VCaP (cell line): ENCODE results near the gene RAB24.
A peak's percentile ranks its signal among the peaks of the same experiment; 100 is the strongest.
"Not testable (repeated sequence)": the region's sequence is repeated elsewhere in the genome, so short reads cannot be mapped to it uniquely, and the experiment has no call there.

Experiments used
- H3K27ac ChIP-seq: fragments of 450-650 bp; 2 replicates; pipeline ENCODE4 v1.5.1; 2017
- TF ChIP-seq, protein P1 (sequence below): fragments of 450-650 bp; conservative IDR thresholded peaks from 2 replicates; pipeline ENCODE4 v1.5.1; 2017; ENCODE audit warnings: mild to moderate bottlenecking, moderate library complexity

RAB24 gene

DNA sequence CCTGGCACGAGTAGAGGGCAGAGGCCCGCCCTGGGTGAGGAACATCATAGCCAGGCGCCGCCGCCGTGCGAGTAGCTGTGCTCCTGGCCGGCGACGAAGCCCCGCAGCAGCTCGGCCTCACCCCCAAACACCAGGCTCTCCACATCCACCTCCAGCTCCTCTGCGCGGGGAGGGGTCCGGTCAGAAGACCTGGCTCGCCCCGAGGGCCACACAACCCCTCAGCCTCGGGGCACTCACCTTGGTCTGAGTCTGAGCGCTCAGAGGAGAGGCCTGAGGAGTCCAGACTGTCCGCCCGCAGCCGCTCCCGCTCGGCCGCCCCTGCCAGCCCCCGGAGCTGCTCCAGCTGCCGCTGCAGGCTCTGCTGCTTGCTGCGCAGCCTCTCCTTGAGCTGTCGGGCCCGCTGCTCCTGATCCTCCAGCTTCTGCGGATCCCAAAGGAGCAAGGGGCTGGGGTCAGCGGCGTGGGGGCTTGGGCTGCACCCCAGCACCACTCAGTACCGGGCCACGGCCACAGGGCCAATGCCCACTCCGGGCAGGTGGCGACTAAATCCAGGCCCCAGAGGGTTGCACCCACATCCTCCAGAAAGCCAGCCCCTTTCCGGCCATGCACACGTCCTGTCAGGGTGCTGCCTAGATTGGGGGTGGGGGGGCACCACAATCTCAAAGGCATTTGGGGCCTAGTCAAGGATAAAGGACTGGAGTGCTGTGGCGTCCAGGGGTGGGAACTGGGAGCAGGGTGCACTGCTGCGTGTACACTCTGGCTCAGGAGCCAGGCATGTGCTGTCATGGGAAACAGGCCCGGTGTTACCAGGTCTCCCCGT lies 4.2 kb upstream of the RAB24 start:
- H3K27ac ChIP-seq: peak overlapping the region; percentile 83; the same call in 1 of the 2 replicates
- TF ChIP-seq, protein P1, sequence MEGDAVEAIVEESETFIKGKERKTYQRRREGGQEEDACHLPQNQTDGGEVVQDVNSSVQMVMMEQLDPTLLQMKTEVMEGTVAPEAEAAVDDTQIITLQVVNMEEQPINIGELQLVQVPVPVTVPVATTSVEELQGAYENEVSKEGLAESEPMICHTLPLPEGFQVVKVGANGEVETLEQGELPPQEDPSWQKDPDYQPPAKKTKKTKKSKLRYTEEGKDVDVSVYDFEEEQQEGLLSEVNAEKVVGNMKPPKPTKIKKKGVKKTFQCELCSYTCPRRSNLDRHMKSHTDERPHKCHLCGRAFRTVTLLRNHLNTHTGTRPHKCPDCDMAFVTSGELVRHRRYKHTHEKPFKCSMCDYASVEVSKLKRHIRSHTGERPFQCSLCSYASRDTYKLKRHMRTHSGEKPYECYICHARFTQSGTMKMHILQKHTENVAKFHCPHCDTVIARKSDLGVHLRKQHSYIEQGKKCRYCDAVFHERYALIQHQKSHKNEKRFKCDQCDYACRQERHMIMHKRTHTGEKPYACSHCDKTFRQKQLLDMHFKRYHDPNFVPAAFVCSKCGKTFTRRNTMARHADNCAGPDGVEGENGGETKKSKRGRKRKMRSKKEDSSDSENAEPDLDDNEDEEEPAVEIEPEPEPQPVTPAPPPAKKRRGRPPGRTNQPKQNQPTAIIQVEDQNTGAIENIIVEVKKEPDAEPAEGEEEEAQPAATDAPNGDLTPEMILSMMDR: no peak

DNA sequence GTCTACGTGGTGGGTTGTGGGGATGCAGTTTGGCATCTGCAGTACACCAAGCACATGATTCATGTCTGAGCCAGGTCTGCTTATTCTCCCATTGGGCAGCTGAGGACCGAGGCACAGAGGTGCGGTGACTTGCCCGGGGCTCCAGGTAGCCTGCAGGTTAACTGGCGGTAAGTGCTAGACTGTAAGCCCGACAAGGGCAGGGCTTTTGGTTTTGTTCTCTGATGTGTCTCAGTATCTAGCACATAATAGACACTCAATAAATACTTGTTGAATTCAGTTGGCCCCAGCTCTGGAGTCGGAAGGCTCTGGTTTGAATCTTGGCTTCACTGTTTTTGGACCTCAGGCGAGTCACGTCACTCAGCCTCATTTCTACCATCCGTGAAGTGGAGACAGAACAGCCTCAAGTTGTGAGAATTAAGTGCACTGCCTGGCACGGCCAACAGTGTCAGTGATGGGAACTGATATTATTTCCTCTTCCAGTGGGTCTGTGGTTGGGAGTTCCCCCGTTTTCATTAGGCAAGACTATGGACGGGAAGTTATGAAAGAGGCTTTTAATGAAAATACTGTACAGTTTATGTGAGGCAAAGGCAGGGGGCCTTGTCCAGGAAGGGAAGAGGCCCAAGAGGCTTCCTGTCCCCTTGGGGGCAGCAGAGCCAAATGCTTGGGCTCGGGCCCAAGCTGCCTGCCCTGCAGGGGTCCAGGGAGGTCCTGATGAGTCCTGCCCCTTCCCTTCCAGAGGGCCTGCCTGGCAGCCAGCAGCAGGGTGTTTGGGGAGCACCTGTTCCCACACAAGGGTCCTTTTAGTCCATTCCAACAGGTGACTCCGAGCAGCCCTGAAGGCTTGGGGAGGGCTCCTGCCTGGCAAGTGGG lies 3.4 kb upstream of the RAB24 start:
- peak overlapping the region; percentile 83; the same call in 1 of the 2 replicates for H3K27ac ChIP-seq
- TF ChIP-seq, protein P1: no peak

DNA sequence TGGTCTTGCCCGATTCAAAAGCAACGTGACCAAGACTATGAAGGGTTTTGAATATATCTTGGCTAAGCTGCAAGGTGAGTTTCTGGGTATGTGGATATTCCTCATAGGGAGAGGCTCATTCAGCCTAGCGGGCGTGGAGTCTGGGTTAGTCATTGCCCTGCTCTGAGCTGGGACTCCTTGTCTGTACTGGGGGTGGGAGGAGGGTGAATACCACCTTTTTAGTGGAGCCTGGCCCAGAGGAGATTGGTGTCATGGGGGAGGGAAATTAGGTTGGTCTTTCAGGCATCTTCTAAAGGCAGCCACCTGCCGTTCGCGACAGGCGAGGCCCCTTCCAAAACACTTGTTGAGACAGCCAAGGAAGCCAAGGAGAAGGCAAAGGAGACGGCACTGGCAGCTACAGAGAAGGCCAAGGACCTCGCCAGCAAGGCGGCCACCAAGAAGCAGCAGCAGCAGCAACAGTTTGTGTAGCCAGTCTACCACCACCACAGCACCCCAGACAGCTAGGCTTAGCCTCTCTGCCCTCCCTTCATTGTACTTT lies 2.7 kb upstream of the RAB24 start:
- H3K27ac ChIP-seq: not testable (repeated sequence)

DNA sequence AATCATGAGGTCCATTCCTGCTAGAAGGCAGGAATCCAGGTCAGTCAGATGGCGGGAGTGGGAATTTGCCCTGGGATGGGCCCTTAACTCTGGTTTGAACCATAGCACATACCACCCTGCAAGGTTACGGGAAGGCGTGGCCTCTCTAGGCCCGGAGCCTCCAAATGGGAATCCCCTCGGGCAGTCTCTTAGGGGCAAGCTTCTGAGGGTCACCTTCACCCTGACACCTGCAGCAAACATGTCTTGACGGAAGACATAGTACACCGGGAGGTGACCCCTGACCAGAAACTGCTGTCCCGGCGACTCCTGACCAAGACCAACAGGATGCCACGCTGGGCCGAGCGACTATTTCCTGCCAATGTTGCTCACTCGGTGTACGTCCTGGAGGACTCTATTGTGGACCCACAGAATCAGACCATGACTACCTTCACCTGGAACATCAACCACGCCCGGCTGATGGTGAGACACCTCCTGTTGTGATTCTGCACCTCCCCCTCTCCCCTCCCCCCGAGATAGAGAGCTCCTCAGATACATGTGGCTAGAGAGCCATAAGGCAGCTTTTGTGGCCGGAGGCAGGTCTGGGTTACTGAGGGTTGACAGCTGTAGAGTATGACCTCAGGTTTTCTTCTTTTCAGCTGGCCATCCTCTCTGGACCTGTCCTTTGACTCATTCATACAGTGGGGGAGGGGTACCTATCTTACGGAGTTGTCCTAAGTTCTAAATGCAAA lies 1.0 kb upstream of the RAB24 start:
- H3K27ac ChIP-seq: peak overlapping the region; percentile 95
- TF ChIP-seq, protein P1: no peak

DNA sequence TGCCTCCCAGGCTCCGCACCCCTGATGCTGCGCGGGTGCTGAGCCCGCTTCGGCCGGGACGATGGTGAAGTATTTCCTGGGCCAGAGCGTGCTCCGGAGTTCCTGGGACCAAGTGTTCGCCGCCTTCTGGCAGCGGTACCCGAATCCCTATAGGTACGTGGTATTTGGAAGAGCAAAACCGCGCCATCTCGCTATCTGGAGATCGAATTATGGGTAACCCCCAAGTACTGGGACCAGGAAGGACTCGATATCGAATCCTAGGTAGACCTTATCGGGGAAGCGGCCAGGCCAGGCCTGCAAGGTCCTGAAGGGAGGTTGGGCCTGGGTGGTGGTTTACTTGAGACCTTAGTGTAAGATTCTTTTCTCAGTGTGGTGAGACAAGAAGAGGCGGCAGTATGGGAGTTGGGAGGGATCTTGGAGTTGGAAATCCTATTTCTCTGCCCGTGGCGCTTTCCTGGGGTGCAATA lies 439 bp upstream of the RAB24 start:
- peak overlapping the region; percentile 95 for H3K27ac ChIP-seq
- TF ChIP-seq, protein P1: no peak

DNA sequence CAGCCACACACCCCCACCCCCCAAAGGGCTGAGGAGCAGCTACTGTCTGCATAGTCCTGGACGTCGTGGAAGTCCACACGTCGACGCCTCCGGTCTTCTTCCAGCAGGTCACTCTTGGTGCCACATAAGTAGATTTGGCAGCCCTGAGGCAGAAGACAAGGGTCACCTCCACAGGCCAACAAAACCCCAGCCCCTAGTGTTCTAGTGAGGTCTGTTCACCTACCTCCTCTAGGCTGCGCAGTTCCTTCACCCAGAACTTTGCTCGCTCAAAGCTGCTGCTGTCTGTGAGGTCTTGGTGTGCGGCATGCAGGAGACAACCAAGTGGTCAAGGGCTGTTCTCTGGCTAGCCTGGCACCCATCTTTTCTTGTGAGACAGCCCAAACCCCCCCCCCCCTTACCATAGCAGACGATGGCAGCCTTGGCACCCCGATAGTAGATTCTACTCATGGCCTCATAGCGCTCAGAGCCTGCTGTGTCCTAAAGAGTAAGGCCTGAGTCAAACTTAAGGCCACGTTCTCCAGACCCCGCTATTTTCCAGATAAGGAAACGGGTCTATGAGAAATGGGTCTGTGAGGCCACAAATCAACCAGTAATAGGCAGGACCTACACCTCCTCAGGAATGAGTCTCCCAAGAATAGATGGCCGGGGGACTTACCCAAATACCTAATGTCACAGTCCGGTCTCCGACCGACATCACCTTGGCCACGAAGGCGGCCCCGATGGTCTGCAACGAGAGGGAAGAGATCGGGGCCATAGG lies 987 bp downstream of the RAB24 start:
- peak overlapping the region; percentile 95 for H3K27ac ChIP-seq
- TF ChIP-seq, protein P1: no peak

DNA sequence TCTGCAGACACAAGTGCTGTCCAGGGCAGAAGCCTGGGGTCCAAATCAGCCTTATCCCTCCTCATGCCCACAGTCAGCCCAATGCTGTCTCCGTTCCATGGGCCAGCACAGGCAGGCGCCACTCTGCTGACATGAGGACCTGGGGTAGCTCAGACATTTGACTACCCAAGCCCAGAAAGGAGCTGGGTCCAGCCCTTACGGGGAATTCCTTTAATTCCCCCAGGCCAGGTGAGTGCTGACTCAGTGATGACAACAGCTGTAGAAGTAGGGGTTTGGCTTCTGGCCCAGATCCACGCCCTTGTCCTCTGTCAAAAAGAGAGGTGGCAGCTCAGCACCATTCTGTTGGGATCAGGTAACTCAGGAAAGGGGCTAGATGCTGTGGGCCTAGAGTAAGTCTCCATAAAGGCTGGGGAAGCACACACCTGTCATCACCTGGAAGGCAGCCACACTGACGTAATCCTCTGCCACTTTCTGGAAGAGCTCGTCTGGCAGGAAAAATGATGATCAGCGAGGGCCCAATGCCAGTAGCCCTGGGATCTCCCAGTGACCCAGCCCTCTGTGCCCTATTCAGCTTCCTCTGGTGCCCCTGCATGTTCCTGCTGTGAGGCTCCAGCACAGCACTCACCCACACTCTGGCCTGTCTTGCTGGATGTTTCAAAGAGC lies 1.9 kb downstream of the RAB24 start:
- peak overlapping the region; percentile 95 for H3K27ac ChIP-seq
- TF ChIP-seq, protein P1: no peak
